HG03354 (cell line): ENCODE results near the gene PDK4.

Experiments used
- ATAC-seq: cut with Tn5 transposase; IDR thresholded peaks from one replicate; pipeline ENCODE4 v1.9.1; 2021; ENCODE audit warnings: mild to moderate bottlenecking; ENCODE audit not compliant: unreplicated experiment, poor library complexity, severe bottlenecking

PDK4 gene

DNA sequence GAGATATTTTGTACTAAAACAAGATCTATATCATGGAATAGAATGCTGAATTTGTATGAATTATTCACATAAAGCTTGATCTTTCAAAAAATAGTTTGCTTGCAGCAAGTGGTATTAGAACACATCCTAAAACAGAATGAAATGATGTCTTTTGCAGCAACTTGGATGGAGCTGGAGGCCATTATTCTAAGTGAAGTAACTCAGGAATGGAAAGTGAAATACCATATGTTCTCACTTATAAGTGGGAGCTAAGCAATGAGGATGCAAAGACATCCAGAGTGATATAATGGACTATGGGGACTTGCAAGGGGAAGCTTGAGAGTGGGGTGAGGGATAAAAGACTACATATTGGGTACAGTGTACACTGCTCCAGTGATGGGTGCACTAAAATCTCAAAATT, 56.9 kb downstream of the PDK4 start:
- ATAC-seq: no peak

DNA sequence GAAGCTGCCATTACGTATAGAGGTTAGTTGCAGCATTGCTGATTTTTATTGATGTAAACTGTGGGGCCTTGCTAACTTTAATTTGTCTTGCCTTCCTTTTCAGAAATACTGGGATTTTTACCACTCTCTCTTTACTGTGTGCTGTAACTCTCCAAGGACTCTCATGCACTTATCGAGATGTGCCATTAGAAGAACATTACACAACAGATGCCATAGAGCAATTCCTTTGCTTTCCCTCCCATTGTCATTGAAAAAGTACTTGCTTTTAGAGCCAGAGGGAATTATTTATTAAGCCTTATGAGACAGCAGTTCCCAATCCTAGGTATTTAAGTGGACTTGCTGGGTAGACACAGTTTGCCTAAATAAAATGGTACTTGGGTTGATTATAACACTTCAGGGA, 58.8 kb downstream of the PDK4 start:
- ATAC-seq: no peak

DNA sequence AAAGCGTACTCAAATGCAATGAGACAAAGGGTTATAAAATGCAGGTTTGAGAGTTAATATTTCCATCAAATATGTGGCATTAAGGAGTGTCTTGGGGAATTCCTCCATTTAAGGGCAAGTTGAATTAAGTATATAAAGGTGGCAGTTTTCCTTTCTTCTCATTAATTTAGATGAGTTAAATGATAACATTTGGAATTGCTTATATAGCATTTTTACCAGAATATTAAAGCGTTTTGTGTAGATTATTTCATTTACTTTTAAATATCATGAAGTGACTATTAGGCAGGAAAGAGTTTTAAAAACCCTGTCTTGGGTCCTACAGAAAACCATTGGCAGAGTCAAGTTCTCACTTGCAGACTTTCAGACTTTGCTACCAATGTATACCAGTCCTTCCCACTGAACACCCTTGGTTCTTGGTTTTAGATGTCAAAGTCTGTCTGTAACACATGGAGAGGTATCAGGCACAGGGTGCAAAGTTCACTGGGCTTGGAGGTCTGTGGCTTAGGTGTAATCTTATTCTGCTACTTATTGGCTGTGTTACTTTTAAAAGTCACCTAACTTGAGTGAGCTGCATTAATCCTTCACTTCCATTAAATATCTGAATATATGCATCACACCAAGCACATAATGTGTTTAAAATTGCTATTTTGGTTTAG, 59.5 kb downstream of the PDK4 start:
- no peak for ATAC-seq

DNA sequence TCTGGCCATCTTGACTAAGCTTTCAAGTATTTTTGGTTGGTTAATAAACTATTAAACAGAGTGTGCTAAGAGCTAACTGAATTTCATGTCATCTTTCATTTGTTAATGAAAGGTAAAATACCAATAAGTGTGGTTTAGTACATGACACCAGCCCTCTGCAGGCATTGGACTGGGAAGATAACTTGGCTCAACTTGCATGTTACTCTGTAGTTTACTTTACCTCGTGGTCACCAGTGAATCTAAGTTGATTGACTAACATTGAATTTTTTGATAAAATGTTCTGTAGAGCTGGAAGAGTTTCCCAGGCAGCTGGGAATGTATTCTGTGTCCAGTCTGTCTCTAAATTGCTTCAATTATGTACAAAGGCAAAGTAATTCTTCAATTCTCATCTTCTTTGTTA, 60.7 kb downstream of the PDK4 start:
- no peak for ATAC-seq

DNA sequence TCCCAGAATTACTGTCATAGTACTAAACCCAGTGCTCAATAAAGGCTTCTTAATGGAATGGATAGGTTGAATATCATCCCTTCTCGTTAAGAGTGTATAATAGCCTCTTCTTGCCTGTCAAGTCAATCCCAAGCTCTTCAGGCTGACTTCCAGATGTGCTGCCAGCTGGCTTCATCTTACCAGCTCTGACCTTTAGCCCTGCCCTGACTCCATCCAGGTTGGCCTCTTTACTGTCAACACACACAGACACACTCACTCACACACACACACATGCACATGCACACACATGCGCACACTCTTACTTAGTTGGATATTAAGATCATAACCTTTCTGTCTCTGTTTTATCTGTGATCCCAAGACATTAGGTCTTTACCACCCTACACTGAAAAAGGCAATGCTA, 61.5 kb downstream of the PDK4 start:
- ATAC-seq: no peak
